G401.6 (cell line): ENCODE results near the gene OR52E4.
A peak's percentile ranks its signal among the peaks of the same experiment; 100 is the strongest.

ENCODE experiments used
- FAIRE-seq: peaks from 2 replicates; lab custom pipeline; 2012; peaks lifted over from hg19 to GRCh38; lab: Jason Lieb, UNC

Gene OR52E4

GRCh38 chr11:5880329-5880728 lies at the start of gene OR52E4:
Gene OR52E4 (plus strand): TSS chr11:5880629. CDS start chr11:5884293, 3,664 bp downstream.
- FAIRE-seq, result no peak

- FAIRE-seq, result no peak
Measured at GRCh38 chr11:5831196-5831829, 49.1 kb upstream of the OR52E4 start.

GRCh38 chr11:5833446-5833845 lies 47.0 kb upstream of the OR52E4 start:
- no peak for FAIRE-seq

GRCh38 chr11:5837695-5838094 lies 42.7 kb upstream of the OR52E4 start:
- no peak for FAIRE-seq

GRCh38 chr11:5841797-5842196 lies 38.6 kb upstream of the OR52E4 start, which contains the start of gene OR52E6:
Gene OR52E6 (minus strand): TSS chr11:5841897. CDS start chr11:5841897, 0 bp downstream.
- no peak for FAIRE-seq

- no peak for FAIRE-seq
Measured at GRCh38 chr11:5846701-5847100, 33.7 kb upstream of the OR52E4 start.

GRCh38 chr11:5847711-5848110 lies 32.7 kb upstream of the OR52E4 start:
- FAIRE-seq, result no peak

GRCh38 chr11:5851002-5851401 lies 29.4 kb upstream of the OR52E4 start:
- no peak for FAIRE-seq

GRCh38 chr11:5857590-5857989 lies 22.8 kb upstream of the OR52E4 start, which contains the start of gene OR52E8:
Gene OR52E8 (minus strand): TSS chr11:5857690. CDS start chr11:5857690, 0 bp downstream.
- no peak for FAIRE-seq

- no peak for FAIRE-seq
Measured at GRCh38 chr11:5865826-5866225, 14.6 kb upstream of the OR52E4 start.

- no peak for FAIRE-seq
Measured at GRCh38 chr11:5878564-5878963, 1.9 kb upstream of the OR52E4 start.

- no peak for FAIRE-seq
Measured at GRCh38 chr11:5881756-5882155, 1.3 kb downstream of the OR52E4 start.

GRCh38 chr11:5887172-5887571 lies 6.7 kb downstream of the OR52E4 start:
- no peak for FAIRE-seq

- FAIRE-seq, result no peak
Measured at GRCh38 chr11:5887661-5888060, 7.2 kb downstream of the OR52E4 start.

GRCh38 chr11:5891216-5891800 lies 10.9 kb downstream of the OR52E4 start:
- FAIRE-seq, result peak; percentile 89

GRCh38 chr11:5892908-5893307 lies 12.5 kb downstream of the OR52E4 start, which contains the start of gene OR52E5:
Gene OR52E5 (plus strand): TSS chr11:5893208. CDS start chr11:5900777, 7,569 bp downstream.
- no peak for FAIRE-seq

GRCh38 chr11:5899534-5899933 lies 19.1 kb downstream of the OR52E4 start:
- FAIRE-seq, result no peak

- no peak for FAIRE-seq
Measured at GRCh38 chr11:5910540-5910939, 30.1 kb downstream of the OR52E4 start.

GRCh38 chr11:5922749-5923426 lies 42.5 kb downstream of the OR52E4 start:
- no peak for FAIRE-seq

- FAIRE-seq, result no peak
Measured at GRCh38 chr11:5923427-5923776, 43.0 kb downstream of the OR52E4 start.

GRCh38 chr11:5923794-5924193 lies 43.4 kb downstream of the OR52E4 start:
- FAIRE-seq, result no peak

GRCh38 chr11:5928271-5928670 lies 47.8 kb downstream of the OR52E4 start:
- FAIRE-seq, result no peak

GRCh38 chr11:5928811-5929210 lies 48.4 kb downstream of the OR52E4 start:
- no peak for FAIRE-seq
